IgD-negative memory B cell (primary cell): ENCODE results near the gene LEAP2. TPM values are rescaled to one million over a fixed set of nuclear protein-coding genes. Genes with fewer than 3 reads are reported as not detected.

Experiments
- polyA plus RNA-seq: library from polyadenylated mRNA; unstranded; fragments of 300-500 nt; fragmentation: Illumina TruSeq; gene quantifications from one replicate; pipeline ENCODE4 v1.2.3, GENCODE V29; 2021

LEAP2 gene
- polyA plus RNA-seq, 1 donor from 2014 or later = 1.4 TPM

Other genes starting within 250 kb of the LEAP2 start
- not detected for gene IL13, start 215.5 kb upstream of the LEAP2 start, polyA plus RNA-seq
- not detected for gene IL4, start 199.7 kb upstream of the LEAP2 start, polyA plus RNA-seq
- 11.1 TPM for gene KIF3A, start 136.1 kb upstream of the LEAP2 start, polyA plus RNA-seq
- 0.51 TPM for gene CCNI2, start 126.2 kb upstream of the LEAP2 start, polyA plus RNA-seq
- gene SEPTIN8, start 96.4 kb upstream of the LEAP2 start, polyA plus RNA-seq = 1.1 TPM
- gene SOWAHA, start 60.4 kb upstream of the LEAP2 start, polyA plus RNA-seq = not detected
- 0.70 TPM for gene SHROOM1, start 43.0 kb upstream of the LEAP2 start, polyA plus RNA-seq
- not detected for gene GDF9, start 7.2 kb upstream of the LEAP2 start, polyA plus RNA-seq
- gene UQCRQ, start 7.0 kb upstream of the LEAP2 start, polyA plus RNA-seq = 552 TPM
- 28.5 TPM for gene AFF4, start 90.0 kb downstream of the LEAP2 start, polyA plus RNA-seq
- gene ZCCHC10, start 152.9 kb downstream of the LEAP2 start, polyA plus RNA-seq = 84.6 TPM
- gene HSPA4, start 178.3 kb downstream of the LEAP2 start, polyA plus RNA-seq = 69.5 TPM